ENCODE data around the gene ACTL7A. TPM values are rescaled to one million over a fixed set of nuclear protein-coding genes. Genes with fewer than 3 reads are reported as not detected.
"Not testable (repeated sequence)": the region's sequence is repeated elsewhere in the genome, so short reads cannot be mapped to it uniquely, and the experiment has no call there.

The ACTL7A gene
- total RNA-seq, 1 donor from 2014 or later = not detected

DNA sequence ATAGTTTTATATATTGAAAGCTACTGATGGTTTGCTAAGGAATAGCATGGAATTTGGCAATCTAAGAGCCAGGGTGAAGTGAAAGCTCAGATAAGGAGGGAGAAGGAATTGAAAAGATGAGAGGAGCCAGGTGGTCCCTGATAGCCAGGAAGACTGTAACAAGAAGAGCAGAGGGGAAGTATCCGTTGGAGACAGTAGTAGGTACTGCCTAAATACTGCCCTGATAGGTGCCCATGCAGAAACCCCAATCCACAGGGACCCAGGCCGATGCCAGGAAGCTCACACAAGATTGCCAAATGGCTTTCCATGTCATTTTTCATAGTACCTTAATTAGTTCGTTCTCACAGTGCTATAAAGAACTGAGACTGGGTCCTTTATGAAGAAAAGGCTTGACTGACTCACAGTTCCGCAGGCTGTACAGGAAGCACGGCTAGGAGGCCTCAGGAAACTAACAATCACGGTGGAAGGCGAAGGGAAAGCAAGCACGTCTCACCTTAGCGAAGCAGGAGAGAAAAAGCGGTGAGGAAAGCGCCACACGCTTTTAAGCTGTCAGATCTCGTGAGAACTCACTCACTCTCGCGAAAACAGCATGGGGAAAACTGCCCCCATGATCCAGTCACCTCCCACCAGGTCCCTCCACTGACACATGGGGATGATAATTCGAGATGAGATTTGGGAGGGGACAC, 19.3 kb upstream of the ACTL7A start:
- no peaks in the 10 kb centered on the region for H3K27me3 Mint-ChIP-seq (ENCODE audit: unreplicated experiment)
- TF ChIP-seq, protein P1, sequence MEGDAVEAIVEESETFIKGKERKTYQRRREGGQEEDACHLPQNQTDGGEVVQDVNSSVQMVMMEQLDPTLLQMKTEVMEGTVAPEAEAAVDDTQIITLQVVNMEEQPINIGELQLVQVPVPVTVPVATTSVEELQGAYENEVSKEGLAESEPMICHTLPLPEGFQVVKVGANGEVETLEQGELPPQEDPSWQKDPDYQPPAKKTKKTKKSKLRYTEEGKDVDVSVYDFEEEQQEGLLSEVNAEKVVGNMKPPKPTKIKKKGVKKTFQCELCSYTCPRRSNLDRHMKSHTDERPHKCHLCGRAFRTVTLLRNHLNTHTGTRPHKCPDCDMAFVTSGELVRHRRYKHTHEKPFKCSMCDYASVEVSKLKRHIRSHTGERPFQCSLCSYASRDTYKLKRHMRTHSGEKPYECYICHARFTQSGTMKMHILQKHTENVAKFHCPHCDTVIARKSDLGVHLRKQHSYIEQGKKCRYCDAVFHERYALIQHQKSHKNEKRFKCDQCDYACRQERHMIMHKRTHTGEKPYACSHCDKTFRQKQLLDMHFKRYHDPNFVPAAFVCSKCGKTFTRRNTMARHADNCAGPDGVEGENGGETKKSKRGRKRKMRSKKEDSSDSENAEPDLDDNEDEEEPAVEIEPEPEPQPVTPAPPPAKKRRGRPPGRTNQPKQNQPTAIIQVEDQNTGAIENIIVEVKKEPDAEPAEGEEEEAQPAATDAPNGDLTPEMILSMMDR (IDR thresholded peaks at IDR 0.05; ENCODE audit: partially characterized antibody, unreplicated experiment) = no peak
- no peaks in the 10 kb centered on the region for H3K4me1 Mint-ChIP-seq (ENCODE audit: low read depth, unreplicated experiment)
- no peak for DNase-seq
- H3K36me3 Mint-ChIP-seq (ENCODE audit: unreplicated experiment) = no peaks in the 10 kb centered on the region
- no peaks in the 10 kb centered on the region for H3K9me3 Mint-ChIP-seq (ENCODE audit: unreplicated experiment)
- H3K27ac Mint-ChIP-seq (ENCODE audit: unreplicated experiment) = no peak overlapping the region
- no peak overlapping the region for H3K4me3 Mint-ChIP-seq (ENCODE audit: unreplicated experiment)

DNA sequence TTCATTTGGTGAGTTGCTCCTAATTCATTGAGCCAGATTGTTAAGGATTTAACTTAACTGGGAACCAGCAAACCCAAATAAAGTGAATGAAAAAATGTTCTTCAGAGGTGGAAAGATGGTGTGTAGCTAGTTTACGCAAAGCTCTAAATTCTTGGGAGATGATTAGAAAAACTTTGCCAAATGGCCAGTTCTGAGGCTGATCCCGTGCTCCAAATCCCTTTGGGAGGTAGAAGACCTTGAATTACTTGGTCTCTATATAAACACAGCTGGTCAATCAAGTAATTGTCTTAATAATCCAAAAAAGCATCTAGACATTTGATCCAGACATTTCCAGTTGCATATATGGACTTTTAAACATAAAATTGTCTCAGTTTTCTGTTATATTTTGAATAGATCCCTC, 17.7 kb upstream of the ACTL7A start:
- Mint-ChIP-seq H3K4me3 (ENCODE audit: unreplicated experiment) (no peak overlapping the region), H3K9me3 (ENCODE audit: unreplicated experiment) (no peaks in the 10 kb centered on the region), H3K36me3 (ENCODE audit: unreplicated experiment) (no peaks in the 10 kb centered on the region), H3K4me1 (ENCODE audit: low read depth, unreplicated experiment) (no peaks in the 10 kb centered on the region), H3K27me3 (ENCODE audit: unreplicated experiment) (no peaks in the 10 kb centered on the region), H3K27ac (ENCODE audit: unreplicated experiment) (no peak overlapping the region)
- TF ChIP-seq, protein P1 (IDR thresholded peaks at IDR 0.05; ENCODE audit: partially characterized antibody, unreplicated experiment) = no peak
- DNase-seq = no peak

DNA sequence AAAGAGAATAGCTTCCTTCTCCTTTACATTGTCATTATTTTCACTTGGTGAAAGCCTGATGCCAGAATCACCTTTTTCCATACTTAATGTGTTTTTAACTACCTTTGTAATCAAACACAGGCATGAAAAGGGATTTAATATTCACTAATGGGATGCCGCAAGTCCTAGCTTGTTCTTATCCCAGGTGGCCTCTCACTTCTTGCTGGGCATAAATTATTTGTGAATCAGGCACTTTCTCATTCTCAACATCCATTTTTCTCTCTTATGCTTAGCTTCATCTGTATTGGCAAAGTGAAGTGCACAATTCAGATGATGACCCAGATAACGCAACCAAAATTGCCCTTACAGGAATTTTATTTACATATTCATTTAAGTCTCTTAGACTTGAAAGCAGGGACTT, 17.2 kb upstream of the ACTL7A start:
- no peak for DNase-seq
- Mint-ChIP-seq H3K4me1 (ENCODE audit: low read depth, unreplicated experiment) (no peaks in the 10 kb centered on the region), H3K27me3 (ENCODE audit: unreplicated experiment) (no peaks in the 10 kb centered on the region), H3K27ac (ENCODE audit: unreplicated experiment) (no peak overlapping the region), H3K36me3 (ENCODE audit: unreplicated experiment) (no peaks in the 10 kb centered on the region), H3K4me3 (ENCODE audit: unreplicated experiment) (no peak overlapping the region), H3K9me3 (ENCODE audit: unreplicated experiment) (no peaks in the 10 kb centered on the region)
- TF ChIP-seq, protein P1 (IDR thresholded peaks at IDR 0.05; ENCODE audit: partially characterized antibody, unreplicated experiment) = no peak

DNA sequence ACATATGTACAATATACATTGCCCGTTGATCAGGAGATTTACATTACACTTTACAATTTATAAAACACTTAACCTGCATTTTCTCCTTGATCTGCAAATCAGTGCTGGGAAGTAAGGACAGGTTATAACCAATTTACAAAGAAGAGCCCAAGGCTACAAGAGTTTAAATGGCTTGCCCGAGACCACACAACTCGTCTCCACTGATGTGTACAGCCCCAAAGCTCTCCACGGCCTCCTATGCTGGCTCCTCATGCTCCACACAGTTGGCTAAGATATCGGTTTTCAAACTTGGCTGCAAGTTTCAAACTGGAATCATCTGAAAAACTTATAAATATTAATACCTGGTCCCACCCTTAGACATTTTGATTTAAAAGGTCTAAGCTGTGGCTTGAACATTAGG, 16.6 kb upstream of the ACTL7A start:
- H3K4me3 Mint-ChIP-seq (ENCODE audit: unreplicated experiment) = no peak overlapping the region
- no peak overlapping the region for H3K27ac Mint-ChIP-seq (ENCODE audit: unreplicated experiment)
- H3K27me3 Mint-ChIP-seq (ENCODE audit: unreplicated experiment) = no peaks in the 10 kb centered on the region
- DNase-seq = no peak
- TF ChIP-seq, protein P1 (IDR thresholded peaks at IDR 0.05; ENCODE audit: partially characterized antibody, unreplicated experiment) = no peak
- H3K9me3 Mint-ChIP-seq (ENCODE audit: unreplicated experiment) = no peaks in the 10 kb centered on the region
- no peaks in the 10 kb centered on the region for H3K36me3 Mint-ChIP-seq (ENCODE audit: unreplicated experiment)
- H3K4me1 Mint-ChIP-seq (ENCODE audit: low read depth, unreplicated experiment) = no peaks in the 10 kb centered on the region

DNA sequence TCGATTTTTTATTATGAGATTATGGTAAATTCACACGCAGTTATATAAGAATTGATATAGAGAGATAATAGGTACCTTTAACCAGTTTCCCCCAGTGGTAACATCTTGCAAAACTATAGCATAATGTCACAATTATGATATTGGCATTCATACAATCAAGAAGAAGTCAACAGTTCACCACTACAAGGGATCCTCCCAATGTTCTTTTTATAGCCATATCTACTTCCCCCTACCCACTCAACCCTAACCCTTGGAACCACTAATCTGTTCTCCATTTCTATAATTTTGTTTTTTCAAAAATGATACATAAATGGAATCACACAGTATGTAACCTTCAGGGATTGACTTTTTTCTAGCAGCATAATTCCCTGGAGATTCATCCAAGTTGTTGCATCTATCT, 16.1 kb upstream of the ACTL7A start:
- Mint-ChIP-seq H3K36me3 (ENCODE audit: unreplicated experiment) (no peaks in the 10 kb centered on the region), H3K4me1 (ENCODE audit: low read depth, unreplicated experiment) (no peaks in the 10 kb centered on the region), H3K27me3 (ENCODE audit: unreplicated experiment) (no peaks in the 10 kb centered on the region), H3K9me3 (ENCODE audit: unreplicated experiment) (no peaks in the 10 kb centered on the region), H3K4me3 (ENCODE audit: unreplicated experiment) (no peak overlapping the region), H3K27ac (ENCODE audit: unreplicated experiment) (no peak overlapping the region)
- TF ChIP-seq, protein P1 (IDR thresholded peaks at IDR 0.05; ENCODE audit: partially characterized antibody, unreplicated experiment) = no peak
- no peak for DNase-seq

DNA sequence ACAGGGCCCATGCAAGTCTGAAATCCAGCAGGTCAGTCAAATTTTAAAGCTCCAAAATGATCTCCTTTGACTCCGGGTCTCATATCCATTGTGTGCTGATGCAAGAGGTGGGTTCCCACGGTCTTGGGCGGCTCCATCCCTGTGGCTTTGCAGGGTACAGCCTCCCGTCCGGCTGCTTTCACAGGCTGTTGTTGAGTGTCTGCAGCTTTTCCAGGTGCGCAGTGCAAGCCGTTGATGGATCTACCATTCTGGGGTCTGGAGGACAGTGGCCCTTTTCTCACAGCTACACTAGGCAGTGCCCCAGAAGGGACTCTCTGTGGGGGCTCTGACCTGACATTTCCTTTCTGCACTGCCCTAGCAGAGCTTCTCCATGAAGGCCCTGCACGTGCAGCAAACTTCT, 13.8 kb upstream of the ACTL7A start:
- not testable (repeated sequence) for H3K36me3 Mint-ChIP-seq (ENCODE audit: unreplicated experiment); H3K27ac Mint-ChIP-seq (ENCODE audit: unreplicated experiment); DNase-seq; H3K27me3 Mint-ChIP-seq (ENCODE audit: unreplicated experiment); H3K4me3 Mint-ChIP-seq (ENCODE audit: unreplicated experiment); H3K4me1 Mint-ChIP-seq (ENCODE audit: low read depth, unreplicated experiment); H3K9me3 Mint-ChIP-seq (ENCODE audit: unreplicated experiment)

Measured in glutamatergic neuron (in vitro differentiated cells).